Measurements from ENCODE around the gene DNAJB12. TPM values are rescaled to one million over a fixed set of nuclear protein-coding genes. Genes with fewer than 3 reads are reported as not detected.
"Not testable (repeated sequence)": the region's sequence is repeated elsewhere in the genome, so short reads cannot be mapped to it uniquely, and the experiment has no call there.

The DNAJB12 gene
- total RNA-seq (10 to 100 TPM in 4 of 5 donors, 1 to 10 TPM in 1; 2.3 to 43.2 (median 24.9) TPM), polyA plus RNA-seq (10 to 100 TPM; 12.1 to 20.0 (median 16.3) TPM)
- long read RNA-seq, donor 1, full-length matches to known transcripts = 3 of 3 reads
- long read RNA-seq, donor 1, partial matches to known transcripts = 0 of 3 reads
- long read RNA-seq, donor 1, other reads (novel, unspliced or antisense) = 0 of 3 reads
- long read RNA-seq, donor 2, full-length matches to known transcripts = 6 of 6 reads
- long read RNA-seq, donor 2, partial matches to known transcripts = 0 of 6 reads
- long read RNA-seq, donor 2, other reads (novel, unspliced or antisense) = 0 of 6 reads
- long read RNA-seq, donor 3, full-length matches to known transcripts = 5 of 5 reads
- long read RNA-seq, donor 3, partial matches to known transcripts = 0 of 5 reads
- long read RNA-seq, donor 3, other reads (novel, unspliced or antisense) = 0 of 5 reads
- long read RNA-seq, donor 4 = 0 reads
- long read RNA-seq, donor 5, full-length matches to known transcripts = 6 of 13 reads
- long read RNA-seq, donor 5, partial matches to known transcripts = 7 of 13 reads
- long read RNA-seq, donor 5, other reads (novel, unspliced or antisense) = 0 of 13 reads
- long read RNA-seq, donor 6, full-length matches to known transcripts = 14 of 14 reads
- long read RNA-seq, donor 6, partial matches to known transcripts = 0 of 14 reads
- long read RNA-seq, donor 6, other reads (novel, unspliced or antisense) = 0 of 14 reads
- long read RNA-seq, donor 7, full-length matches to known transcripts = 4 of 4 reads
- long read RNA-seq, donor 7, partial matches to known transcripts = 0 of 4 reads
- long read RNA-seq, donor 7, other reads (novel, unspliced or antisense) = 0 of 4 reads
- long read RNA-seq, donor 8, full-length matches to known transcripts = 8 of 14 reads
- long read RNA-seq, donor 8, partial matches to known transcripts = 6 of 14 reads
- long read RNA-seq, donor 8, other reads (novel, unspliced or antisense) = 0 of 14 reads
- long read RNA-seq, donor 9, full-length matches to known transcripts = 9 of 9 reads
- long read RNA-seq, donor 9, partial matches to known transcripts = 0 of 9 reads
- long read RNA-seq, donor 9, other reads (novel, unspliced or antisense) = 0 of 9 reads
- long read RNA-seq, donor 10, full-length matches to known transcripts = 4 of 4 reads
- long read RNA-seq, donor 10, partial matches to known transcripts = 0 of 4 reads
- long read RNA-seq, donor 10, other reads (novel, unspliced or antisense) = 0 of 4 reads

DNA sequence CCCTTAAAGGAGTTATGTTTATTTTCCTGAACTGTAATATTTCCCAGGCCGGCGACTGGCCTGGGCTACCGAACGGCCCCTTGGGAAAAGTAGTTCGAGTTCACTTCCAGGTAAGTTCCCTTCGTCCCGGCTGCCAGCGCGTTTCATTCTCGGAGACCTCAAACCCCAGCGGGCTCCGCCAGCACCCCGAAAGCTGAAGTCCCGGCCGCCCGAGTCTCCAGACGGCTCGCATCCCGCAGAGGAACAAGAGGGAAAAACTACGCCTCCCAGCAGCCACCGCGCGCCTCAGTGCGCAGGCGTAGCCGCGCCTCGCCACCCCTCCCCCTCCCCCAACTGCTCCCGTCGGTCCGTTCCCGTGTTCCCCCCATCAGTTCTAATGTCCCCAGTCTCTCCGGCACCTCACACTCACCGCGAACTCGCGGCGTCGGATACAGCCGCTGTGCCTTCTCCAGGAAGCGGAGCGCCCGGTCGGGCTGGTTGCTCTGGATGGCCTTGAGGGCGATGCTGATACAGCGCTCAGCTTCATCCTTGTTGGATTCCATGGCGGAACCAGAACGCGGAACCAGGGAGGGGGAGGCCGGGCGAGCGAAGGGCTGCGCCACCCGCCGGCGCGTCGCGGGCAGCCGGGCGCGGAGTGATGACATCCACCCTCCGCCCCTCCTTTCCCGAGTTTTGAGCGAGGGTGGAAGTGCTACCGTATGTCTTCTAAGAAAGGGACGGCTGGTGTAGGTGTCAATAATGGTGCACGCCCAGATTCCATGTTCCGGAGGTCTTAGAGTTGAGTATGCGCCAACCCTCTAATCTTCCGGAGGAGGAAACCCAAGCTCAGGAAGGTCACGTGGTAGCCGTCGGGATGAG, at the start of gene DNAJB12:
TSS of gene DNAJB12 (minus strand) at position 564 of the 858 bp plus-strand sequence. CDS start at position 542, 22 bp downstream.
- intact Hi-C loops (cut with DNase I; ENCODE audit: low total_unique reads) = no loop called here
- no peaks in the 10 kb centered on the region for H3K9me3 ChIP-seq

GRCh38 chr10:72395581-72395980, 40.9 kb upstream of the DNAJB12 start:
- 68 to 94% (median 90%) methylated on average over 3 of the region's 3 CpGs for WGBS, 5 donors
- H3K4me1 ChIP-seq; intact Hi-C loops (cut with DNase I; ENCODE audit: low total_unique reads); H3K27ac ChIP-seq; H3K27me3 ChIP-seq; H3K9me3 ChIP-seq; H3K4me3 ChIP-seq: not testable (repeated sequence)
- DNase-seq = peak; percentile 33 to 41
- H3K36me3 ChIP-seq = peaks cover 0 to 14% (median 10%) of the 10 kb centered on the region in 4 donors

More for the DNA sequence above, at the start of gene DNAJB12:
- H3K27ac ChIP-seq = peak within 1 kb of the TSS; percentile 95 to 97 (median 96)
- DNase-seq = peak; percentile 90 to 98
- WGBS, 5 donors = 0 to 2% (median 0%) methylated on average over 50 to 74 of the region's 74 CpGs
- no peaks in the 10 kb centered on the region for H3K27me3 ChIP-seq
- peak; percentile 67 to 94 (median 89) for TF ChIP-seq POLR2AphosphoS5 (IDR thresholded peaks at IDR 0.05)
- TF ChIP-seq POLR2A (IDR thresholded peaks at IDR 0.05) = peak in 1 of 4 donors; percentile 44
- TF ChIP-seq, protein P1, sequence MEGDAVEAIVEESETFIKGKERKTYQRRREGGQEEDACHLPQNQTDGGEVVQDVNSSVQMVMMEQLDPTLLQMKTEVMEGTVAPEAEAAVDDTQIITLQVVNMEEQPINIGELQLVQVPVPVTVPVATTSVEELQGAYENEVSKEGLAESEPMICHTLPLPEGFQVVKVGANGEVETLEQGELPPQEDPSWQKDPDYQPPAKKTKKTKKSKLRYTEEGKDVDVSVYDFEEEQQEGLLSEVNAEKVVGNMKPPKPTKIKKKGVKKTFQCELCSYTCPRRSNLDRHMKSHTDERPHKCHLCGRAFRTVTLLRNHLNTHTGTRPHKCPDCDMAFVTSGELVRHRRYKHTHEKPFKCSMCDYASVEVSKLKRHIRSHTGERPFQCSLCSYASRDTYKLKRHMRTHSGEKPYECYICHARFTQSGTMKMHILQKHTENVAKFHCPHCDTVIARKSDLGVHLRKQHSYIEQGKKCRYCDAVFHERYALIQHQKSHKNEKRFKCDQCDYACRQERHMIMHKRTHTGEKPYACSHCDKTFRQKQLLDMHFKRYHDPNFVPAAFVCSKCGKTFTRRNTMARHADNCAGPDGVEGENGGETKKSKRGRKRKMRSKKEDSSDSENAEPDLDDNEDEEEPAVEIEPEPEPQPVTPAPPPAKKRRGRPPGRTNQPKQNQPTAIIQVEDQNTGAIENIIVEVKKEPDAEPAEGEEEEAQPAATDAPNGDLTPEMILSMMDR (IDR thresholded peaks at IDR 0.05) = no peak
- H3K36me3 ChIP-seq = peaks cover 8 to 35% (median 20%) of the 10 kb centered on the region in 4 donors
- peak within 1 kb of the TSS; percentile 83 to 99 (median 92) for H3K4me3 ChIP-seq
- H3K4me1 ChIP-seq = peaks cover 12 to 51% (median 35%) of the 10 kb centered on the region in 4 donors

GRCh38 chr10:72392571-72392970, 37.9 kb upstream of the DNAJB12 start:
- peaks cover 0 to 14% (median 11%) of the 10 kb centered on the region in 4 donors for H3K36me3 ChIP-seq
- H3K27ac ChIP-seq = no peak overlapping the region
- no peak overlapping the region for H3K4me3 ChIP-seq
- intact Hi-C loops (cut with DNase I; ENCODE audit: low total_unique reads) = no loop called here
- no peaks in the 10 kb centered on the region for H3K27me3 ChIP-seq
- 81 to 93% (median 90%) methylated on average over 1 of the region's 1 CpG for WGBS, 5 donors
- peaks cover 0 to 3% (median 0%) of the 10 kb centered on the region in 4 donors for H3K4me1 ChIP-seq
- TF ChIP-seq, protein P1 (IDR thresholded peaks at IDR 0.05) = no peak
- TF ChIP-seq EP300 (IDR thresholded peaks at IDR 0.05) (no peak), POLR2AphosphoS5 (IDR thresholded peaks at IDR 0.05) (no peak), POLR2A (IDR thresholded peaks at IDR 0.05) (no peak)
- H3K9me3 ChIP-seq = no peaks in the 10 kb centered on the region
- no peak for DNase-seq

DNA sequence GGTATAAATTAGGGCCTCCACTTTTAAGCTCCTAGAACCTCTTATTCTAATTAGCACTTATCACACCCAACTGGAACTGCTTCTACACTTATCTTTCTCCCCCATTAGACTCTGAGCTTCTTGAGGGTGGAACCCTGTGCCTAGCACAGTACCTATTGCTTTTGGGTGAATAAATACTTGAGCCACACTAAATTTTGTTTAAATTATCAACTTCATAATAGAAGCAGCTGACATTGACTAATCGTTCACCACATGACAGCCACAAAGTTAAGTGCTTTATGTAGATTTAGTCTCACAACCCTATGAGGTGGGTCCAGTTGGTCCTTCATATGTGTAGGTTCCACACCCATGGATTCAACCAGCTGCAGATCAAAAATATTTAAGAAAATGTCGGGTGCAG, 36.0 kb upstream of the DNAJB12 start:
- 86 to 96% (median 90%) methylated on average over 2 of the region's 2 CpGs for WGBS, 5 donors
- no peak overlapping the region for H3K4me3 ChIP-seq
- H3K9me3 ChIP-seq = no peaks in the 10 kb centered on the region
- TF ChIP-seq EP300 (IDR thresholded peaks at IDR 0.05) = no peak
- no peak for TF ChIP-seq POLR2A (IDR thresholded peaks at IDR 0.05)
- no peak for TF ChIP-seq POLR2AphosphoS5 (IDR thresholded peaks at IDR 0.05)
- TF ChIP-seq, protein P1 (IDR thresholded peaks at IDR 0.05) = no peak
- no peak for DNase-seq
- intact Hi-C loops (cut with DNase I; ENCODE audit: low total_unique reads) = no loop called here
- H3K4me1 ChIP-seq = peaks cover 0 to 3% (median 0%) of the 10 kb centered on the region in 4 donors
- H3K27ac ChIP-seq = no peak overlapping the region
- H3K36me3 ChIP-seq = peaks cover 0 to 14% (median 10%) of the 10 kb centered on the region in 4 donors
- no peaks in the 10 kb centered on the region for H3K27me3 ChIP-seq
